ENCODE data around the gene MMP10.

- no peak for TF ChIP-seq PPARA (CRISPR knock-in tag; IDR thresholded peaks at IDR 0.05; ENCODE audit: borderline replicate concordance)
- TF ChIP-seq CREB5 (CRISPR knock-in tag; IDR thresholded peaks at IDR 0.05; ENCODE audit: low read depth), result no peak
Measured at GRCh38 chr11:102799681-102800340, 19.4 kb upstream of the MMP10 start.
